Measurements from ENCODE around the gene KAZN.

The KAZN gene

GRCh38 chr1:14590411-14591180 is 7.9 kb upstream of the KAZN start:
- no peak for DNase-seq

GRCh38 chr1:14591600-14591999 is 6.9 kb upstream of the KAZN start:
- no peak for DNase-seq

- no peak for DNase-seq
Observed at GRCh38 chr1:14592004-14592631, 6.4 kb upstream of the KAZN start.

- DNase-seq = no peak
Observed at GRCh38 chr1:14593302-14593701, 5.2 kb upstream of the KAZN start.

GRCh38 chr1:14594045-14594444 is 4.4 kb upstream of the KAZN start:
- no peak for DNase-seq

- no peak for DNase-seq
Observed at GRCh38 chr1:14596591-14596990, 1.9 kb upstream of the KAZN start.

GRCh38 chr1:14597343-14598006 is 1.0 kb upstream of the KAZN start:
- DNase-seq = no peak

GRCh38 chr1:14598007-14598497 is 433 bp upstream of the KAZN start:
- peak; percentile 49 for DNase-seq

- DNase-seq = no peak
Observed at GRCh38 chr1:14599183-14599791, 802 bp downstream of the KAZN start.

GRCh38 chr1:14599800-14600199 is 1.3 kb downstream of the KAZN start:
- no peak for DNase-seq

- no peak for DNase-seq
Observed at GRCh38 chr1:14600405-14601112, 2.1 kb downstream of the KAZN start.

GRCh38 chr1:14602136-14602535 is 3.7 kb downstream of the KAZN start:
- DNase-seq = no peak

GRCh38 chr1:14603645-14604044 is 5.2 kb downstream of the KAZN start:
- no peak for DNase-seq

GRCh38 chr1:14604414-14604813 is 5.9 kb downstream of the KAZN start:
- DNase-seq = no peak

- no peak for DNase-seq
Observed at GRCh38 chr1:14605945-14606344, 7.5 kb downstream of the KAZN start.

GRCh38 chr1:14606632-14607031 is 8.1 kb downstream of the KAZN start:
- no peak for DNase-seq

GRCh38 chr1:14607295-14607694 is 8.8 kb downstream of the KAZN start:
- DNase-seq = no peak

GRCh38 chr1:14608308-14608707 is 9.8 kb downstream of the KAZN start:
- DNase-seq = no peak

GRCh38 chr1:14610761-14611160 is 12.3 kb downstream of the KAZN start:
- DNase-seq = no peak

GRCh38 chr1:14611792-14612191 is 13.3 kb downstream of the KAZN start:
- DNase-seq = no peak

GRCh38 chr1:14612256-14612655 is 13.8 kb downstream of the KAZN start:
- no peak for DNase-seq

GRCh38 chr1:14613926-14614325 is 15.4 kb downstream of the KAZN start:
- no peak for DNase-seq

GRCh38 chr1:14614341-14614740 is 15.9 kb downstream of the KAZN start:
- DNase-seq = no peak

All from NCI-H345 (cell line).